GM18873 (cell line): ENCODE results near the gene MAN2B1.
"Not testable (repeated sequence)": the region's sequence is repeated elsewhere in the genome, so short reads cannot be mapped to it uniquely, and the experiment has no call there.

Experiments
- ATAC-seq: cut with Tn5 transposase; IDR thresholded peaks from one replicate; pipeline ENCODE4 v1.9.1; 2021; ENCODE audit warnings: mild to moderate bottlenecking, moderate library complexity, moderate number of reproducible peaks; ENCODE audit not compliant: unreplicated experiment, low FRiP score

MAN2B1 gene

DNA sequence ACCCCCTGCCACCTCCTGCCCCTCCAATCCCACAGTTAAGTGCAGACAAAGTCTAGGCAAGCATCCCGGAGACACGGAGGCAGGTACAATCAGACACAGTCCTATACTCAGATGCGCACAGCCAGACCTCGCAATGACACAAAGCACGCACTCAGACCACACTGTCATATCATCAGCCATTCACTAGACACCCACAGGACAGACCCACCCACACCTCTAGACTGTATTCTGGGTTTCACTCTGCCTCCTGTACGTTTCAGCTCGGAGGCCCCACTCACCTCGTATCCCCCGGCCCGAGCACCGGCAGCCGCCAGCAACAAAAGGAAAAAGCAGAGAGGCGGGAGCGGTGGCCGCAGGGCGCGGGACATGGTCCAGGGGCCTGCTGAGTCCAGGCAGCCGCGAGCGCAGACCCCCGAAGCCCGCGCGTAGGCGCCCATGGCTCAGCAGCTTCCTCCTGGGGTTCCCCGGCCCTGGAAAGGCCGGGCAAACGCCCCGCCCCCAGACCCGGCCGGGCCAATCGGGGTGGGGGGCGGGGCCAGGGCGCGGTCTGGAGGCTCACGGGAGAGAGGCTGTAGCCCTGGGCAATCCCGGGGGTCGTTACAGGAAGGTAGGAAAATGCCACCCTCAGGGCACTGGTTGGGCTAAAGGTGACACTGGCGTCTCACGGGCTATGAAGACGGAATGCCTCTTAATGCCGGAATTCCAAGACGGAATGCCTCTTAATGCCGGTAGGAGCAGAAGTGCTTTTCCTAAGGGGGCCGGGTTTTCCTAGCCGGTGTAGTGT lies at the start of gene MAN2B1, which contains the start of gene WDR83:
Gene MAN2B1 (minus strand): TSS at position 478 of the 784 bp plus-strand sequence. CDS start 41 bp downstream, at position 437.
Gene WDR83 (plus strand): TSS at position 543 of the 784 bp plus-strand sequence. CDS start 2,984 bp downstream, outside the sequence.
- ATAC-seq = no peak

DNA sequence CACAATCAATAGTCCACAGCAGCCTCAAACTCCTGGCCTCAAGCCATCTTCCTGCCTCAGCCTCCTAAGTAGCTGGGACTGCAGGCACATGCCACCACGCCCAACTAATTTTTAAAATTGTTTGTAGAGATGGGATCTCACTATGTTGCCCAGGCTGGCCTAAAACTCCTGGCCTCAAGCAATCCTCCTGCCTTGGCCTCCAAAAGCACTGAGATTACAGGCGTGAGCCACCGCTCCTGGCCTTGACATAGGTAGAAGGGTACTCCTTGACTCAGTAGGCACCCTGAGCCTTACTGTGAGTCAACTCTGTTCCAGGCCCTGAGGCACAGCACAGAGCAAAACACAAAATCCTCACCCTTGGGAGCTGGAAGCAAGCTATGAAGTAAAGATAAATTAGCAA lies 49.4 kb upstream of the MAN2B1 start:
- ATAC-seq = no peak

DNA sequence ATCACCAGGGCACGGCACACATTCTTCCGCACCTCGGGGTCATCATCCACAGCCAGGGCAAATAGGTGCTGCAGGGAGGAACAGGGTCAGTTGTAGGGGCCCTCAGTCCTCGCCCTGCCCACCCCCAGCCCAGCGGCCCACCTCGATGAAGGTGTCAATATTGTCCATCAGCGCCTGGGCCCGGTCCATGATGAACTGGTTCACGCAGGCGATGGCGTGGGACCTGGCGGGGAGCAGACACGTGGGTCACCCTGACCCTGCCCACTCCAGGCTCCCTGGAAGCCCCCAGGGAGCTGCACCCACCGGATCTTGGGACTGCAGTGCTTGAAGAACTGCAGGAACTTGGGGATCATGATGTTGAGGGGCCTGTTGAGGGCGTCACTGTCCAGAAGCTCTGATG lies 48.6 kb upstream of the MAN2B1 start:
- no peak for ATAC-seq

DNA sequence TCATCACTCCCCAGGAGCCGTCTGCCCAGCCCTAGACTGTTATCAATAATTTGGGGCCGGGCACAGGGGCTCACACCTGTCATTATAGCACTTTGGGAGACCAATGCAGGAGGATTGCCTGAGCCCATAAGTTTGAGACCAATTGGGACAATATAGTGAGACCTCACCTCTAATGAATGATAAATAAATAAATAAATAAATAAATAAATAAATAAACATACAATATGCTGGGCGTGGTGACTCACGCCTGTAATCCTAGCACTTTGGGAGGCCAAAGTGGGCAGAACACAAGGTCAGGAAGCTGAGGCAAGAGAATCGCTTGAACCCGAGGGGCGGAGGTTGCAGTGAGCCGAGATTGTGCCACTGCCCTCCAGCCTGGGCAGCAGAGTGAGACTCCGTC lies 46.8 kb upstream of the MAN2B1 start:
- not testable (repeated sequence) for ATAC-seq

DNA sequence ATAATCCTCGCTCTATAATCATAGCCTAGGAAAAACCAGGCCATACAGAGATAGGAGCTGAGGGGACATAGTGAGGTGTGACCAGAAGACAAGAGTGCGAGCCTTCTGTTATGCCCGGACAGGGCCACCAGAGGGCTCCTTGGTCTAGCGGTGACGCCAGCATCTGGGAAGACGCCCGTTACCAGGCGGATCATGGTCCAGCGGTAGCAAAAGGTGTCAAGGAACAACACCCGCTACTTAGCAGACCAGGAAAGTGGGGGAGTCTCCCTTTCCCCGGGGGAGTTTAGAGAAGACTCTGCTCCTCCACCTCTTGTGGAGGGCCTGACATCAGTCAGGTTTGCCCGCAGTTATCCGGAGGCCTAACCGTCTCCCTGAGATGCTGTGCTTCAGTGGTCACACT lies 45.5 kb upstream of the MAN2B1 start:
- not testable (repeated sequence) for ATAC-seq

DNA sequence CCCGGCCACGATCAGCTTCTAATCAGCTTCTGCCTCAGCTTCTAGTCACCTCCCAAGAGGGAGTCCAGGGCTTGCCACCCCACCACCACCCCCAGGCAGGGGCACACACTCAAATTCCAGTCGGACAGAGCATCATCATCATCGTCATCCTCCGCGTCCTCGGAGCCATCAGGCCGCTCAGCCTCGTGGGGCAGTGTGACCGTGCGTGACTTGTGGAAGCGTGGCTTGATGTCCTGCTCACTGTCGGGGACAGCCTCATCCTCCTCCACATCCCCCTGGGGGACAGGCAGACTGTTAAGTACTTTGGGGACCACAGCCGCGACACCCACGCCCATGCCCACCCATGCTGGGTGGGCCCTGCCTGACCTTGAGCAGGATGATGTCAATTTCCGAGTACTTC lies 44.6 kb upstream of the MAN2B1 start:
- no peak for ATAC-seq

DNA sequence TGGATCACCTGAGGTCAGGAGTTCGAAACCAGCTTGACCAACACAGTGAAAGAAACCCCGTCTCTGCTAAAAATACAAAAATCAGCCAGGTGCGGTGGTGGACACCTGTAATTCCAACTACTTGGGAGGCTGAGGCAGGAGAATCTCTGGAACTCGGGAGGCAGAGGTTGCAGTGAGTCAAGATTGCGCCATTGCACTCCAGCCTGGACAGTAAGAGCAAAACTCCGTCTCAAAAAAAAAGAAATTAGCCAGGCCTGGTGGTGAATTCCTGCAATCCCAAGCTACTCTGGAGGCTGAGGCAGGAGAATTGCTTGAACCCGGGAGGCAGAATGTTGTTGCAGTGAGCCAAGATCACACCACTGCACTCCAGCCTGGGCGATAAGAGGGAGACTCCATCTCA lies 42.1 kb upstream of the MAN2B1 start:
- no peak for ATAC-seq

DNA sequence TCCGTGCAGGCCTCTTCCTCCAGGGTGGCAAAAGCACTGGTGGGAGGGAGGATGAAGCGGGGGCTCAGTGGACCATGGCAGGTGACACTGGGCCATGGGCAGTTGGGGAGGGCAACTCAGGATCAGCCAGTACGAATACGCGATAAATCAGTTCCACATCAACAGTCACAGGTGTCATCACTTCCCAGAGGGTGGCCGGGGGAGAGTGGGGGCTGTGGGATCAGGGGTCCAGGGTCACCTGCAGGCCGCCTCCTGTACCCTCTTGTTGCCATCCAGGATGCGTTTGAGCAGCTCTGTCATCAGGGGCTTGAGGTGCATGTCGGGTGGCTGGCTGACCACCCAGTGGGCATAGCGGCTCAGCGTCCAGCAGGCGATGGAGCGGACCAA lies 39.8 kb upstream of the MAN2B1 start:
- ATAC-seq = no peak

DNA sequence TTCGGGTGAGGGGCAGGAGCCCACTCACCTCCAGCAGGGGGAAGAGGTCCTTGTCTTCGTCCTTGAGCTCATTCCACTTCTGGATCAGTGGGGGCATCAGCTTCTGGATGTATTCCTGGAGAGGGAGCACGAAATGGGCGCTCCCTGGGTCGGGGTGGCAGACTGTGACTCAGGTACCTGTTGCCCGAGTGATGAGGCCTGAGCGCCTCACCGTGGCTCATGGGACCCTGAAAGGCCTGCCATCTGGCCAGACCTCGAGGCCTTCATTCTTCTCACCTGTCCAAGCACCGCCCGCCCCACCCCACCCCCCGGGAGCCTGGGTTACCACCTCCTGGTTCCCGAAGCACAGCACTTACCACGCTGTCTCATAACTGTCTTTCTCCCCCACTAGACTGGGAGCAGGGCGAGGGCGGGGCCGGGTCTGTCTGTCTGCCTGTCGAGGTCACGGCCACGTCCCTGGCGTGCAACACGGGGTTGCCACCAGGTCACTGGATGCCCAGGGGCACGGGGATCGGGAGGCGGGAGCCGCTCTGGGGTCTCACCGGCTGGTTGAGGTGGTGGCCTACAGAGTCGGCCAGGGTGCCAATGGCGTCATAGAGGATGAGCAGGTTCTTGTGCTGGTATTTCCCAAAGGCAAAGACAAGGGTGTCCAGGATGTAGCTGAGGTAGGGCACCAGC lies 39.3 kb upstream of the MAN2B1 start:
- no peak for ATAC-seq

DNA sequence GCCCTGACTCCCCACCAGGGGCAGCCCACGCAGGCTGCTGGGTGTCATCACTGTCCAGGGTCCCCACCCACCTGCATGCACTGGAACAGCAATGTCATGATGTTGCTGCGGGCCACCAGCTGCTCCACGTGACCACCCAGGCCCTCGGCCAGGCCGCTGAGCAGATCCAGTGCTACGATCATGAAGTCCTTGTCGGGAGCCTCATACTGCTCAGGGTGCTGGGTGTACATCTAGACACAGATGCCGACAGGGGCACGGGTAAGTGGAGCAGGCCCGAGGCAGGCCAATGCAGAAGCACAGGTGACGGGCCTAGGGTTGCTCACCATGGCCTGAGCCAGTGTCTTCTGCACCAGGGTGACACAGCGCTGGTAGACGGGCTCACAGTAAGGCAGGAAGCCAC lies 38.6 kb upstream of the MAN2B1 start:
- ATAC-seq = no peak

DNA sequence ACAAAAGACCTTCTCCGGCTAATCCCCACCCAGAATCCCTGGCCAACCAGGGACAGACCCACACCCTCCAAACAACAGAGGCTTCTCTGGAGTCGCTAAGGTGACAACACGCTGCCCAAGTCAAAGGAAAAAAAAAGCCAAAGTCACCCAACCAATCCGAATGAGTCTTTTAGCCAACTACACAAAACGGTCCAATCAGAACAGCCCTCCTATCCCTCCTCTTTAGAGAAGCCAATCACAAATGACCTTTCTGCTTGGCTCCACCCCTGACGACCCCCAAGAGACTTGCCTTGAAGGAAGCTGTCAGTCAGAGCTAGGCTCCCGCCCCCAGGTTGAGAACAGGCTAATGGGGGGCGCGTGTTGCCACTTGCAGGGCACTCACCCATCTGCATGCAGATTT lies 36.5 kb upstream of the MAN2B1 start:
- ATAC-seq = no peak

DNA sequence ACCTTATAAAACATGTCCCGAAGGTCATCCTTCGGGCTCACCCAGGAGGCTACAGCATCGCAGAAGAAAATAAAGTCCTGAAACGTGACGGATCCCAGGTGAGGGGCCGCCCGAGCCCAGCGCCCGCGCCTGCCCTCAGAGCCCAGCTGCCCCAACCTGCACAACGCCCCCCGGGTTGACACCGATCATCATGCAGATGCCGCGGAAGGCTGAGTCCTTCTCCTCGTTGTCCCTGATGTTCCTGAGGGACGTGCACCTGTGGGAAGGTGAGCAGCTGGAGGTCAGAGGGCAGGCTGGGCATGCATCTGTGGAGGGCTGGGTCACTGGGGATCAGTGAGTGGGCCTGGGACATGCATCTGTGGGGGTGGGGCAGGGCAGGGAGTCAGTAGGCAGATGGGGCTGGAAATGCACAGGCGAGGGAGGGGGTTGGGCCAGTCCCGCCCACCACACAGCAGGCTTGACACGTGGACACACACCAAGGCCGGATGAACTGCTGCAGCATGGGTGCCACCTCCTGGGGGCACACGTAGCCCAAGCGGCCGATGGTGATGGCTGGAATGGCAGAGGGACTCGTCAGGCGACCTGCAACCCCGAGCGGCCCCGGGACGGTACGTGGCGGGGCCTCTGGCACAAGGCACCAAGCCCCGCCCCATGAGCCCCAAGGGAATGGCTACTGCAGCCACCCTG lies 35.2 kb upstream of the MAN2B1 start:
- no peak for ATAC-seq

DNA sequence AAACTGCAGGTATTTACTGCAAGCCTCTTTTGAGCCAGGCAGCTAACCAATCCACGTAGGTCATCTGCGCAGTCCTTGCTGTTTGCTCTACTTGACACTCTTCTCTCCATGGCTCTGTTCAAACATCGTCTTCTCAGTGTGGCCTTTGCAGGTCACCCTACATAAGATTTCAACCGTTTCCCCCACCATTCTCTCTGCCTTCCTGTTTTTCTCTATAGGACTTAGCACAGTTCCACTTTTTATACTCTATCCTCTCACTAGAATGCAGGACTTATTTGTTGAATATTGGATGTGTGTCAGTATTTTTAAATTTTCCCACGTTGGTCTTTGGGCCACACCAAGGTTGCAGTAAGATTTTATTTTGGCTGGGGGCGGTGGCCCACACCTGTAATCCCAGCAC lies 31.6 kb upstream of the MAN2B1 start:
- no peak for ATAC-seq

DNA sequence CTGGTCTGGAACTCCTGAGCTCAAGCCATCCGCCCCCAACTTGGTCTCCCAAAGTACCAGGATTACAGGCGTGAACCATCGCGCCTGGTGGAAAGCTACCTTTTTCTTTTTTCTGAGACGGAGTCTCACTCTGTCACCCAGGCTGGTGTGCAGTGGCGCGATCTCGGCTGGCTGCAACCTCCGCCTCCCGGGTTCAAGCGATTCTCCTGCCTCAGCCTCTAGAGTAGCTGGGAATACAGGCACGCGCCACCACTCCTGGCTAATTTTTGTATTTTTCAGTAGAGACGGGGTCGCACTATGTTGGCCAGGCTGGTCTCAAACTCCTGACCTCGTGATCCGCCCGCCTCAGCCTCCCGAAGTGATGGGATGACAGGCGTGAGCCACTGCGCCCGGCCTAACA lies 30.9 kb upstream of the MAN2B1 start:
- ATAC-seq = not testable (repeated sequence)

DNA sequence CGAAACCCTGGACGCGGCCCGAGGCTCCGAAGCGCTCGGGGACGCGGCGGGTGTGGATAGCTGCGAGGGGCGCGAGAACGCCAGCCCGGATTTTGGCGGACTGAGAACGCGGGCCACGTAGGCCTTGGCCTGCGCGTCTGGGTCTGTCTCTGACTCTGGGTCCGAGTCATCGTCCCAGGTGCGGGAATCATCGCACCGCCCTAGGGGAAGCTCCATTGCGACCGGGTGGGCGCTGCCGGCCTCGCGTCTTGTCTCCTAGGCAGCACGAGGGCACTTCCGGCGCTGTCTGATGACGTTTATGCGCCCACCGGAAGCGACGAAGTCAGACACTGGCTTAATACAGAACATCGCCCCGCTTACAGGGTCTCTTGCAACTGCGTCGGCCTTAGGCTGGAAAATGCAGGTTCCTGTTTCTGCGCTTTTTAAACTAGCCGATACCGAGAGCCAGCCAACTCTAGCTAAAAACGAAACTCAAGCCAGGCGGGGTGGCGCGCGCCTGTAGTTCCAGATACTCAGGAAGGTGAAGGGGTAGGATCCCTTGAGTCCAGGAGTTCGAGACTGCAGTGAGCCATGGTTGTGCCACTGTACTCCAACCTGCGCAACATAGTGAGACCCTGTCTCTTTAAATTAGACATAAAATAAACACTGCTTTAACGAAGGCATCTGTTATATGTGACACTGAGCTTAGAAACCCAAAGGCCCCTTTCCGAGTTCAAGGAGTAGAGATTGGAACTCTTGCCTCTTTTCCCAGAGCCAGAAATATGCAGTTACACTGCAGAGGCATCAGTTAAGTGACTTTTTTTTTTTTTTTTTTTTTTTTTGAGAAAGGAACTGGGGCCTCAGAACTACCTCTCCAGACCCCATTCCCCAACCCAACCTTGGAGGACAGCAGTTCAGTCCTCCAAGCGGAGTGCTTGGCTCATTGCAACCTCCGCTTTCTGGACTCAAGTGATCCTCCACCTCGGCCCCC lies 30.1 kb upstream of the MAN2B1 start, which contains the start of gene FBXW9:
Gene FBXW9 (minus strand): TSS at position 266 of the 970 bp plus-strand sequence. CDS start 50 bp downstream, at position 216.
- ATAC-seq = peak; percentile 72

DNA sequence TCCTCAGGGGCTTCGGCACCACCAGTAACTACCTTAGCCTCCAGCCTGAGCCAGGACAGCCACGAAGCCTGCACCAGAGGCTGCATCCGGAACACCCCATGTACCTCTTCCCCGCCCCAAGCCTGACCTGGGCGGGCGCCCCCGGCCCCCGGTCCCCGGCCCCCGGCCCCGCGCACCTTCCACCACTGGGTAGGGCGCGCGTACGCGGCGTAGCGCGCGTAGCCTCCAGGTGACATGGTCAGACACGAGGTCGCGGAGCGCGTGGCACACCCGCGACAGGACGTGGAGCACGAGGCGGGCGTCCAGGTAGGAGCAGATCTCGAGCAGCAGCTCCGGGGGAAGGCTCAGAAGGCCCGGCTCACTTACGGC lies 29.4 kb upstream of the MAN2B1 start:
- no peak for ATAC-seq

DNA sequence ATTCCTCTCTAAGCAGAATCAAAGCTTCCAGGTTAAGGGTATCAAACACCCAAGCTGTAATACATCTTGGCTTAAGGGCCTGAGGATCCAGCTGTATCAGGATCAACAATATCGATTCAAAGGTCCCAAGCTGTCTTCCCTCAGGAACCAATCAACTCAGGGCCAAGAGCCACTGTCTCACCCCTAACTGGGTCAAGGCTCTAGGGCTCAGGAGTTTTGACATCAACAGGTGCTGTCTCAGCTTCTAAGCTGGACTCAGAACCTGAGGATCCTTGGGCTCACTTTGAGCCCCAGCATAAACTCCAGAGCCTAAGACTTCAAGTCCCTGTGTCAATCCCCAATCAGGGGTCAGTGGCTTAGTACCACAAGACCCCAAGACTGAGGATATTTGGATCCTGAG lies 29.0 kb upstream of the MAN2B1 start:
- no peak for ATAC-seq

DNA sequence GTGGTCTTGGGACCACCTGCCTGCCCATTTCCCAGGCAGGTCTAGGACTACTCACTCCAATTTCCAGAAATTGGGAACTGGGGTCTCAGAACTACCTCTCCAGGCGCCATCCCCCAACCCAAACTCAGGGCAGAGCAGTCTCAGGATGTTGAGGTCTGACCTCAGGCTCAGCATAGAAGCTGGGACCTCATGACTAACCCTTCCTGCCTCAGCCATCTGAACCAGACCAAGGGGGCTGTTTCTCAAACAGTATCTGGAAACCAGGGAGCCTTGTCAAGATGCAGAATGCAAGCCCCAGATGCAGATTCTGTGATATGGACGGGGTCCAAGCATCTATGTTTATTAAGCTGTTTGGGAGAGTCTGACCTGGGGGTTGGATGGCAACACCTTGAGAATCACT lies 28.6 kb upstream of the MAN2B1 start:
- no peak for ATAC-seq

DNA sequence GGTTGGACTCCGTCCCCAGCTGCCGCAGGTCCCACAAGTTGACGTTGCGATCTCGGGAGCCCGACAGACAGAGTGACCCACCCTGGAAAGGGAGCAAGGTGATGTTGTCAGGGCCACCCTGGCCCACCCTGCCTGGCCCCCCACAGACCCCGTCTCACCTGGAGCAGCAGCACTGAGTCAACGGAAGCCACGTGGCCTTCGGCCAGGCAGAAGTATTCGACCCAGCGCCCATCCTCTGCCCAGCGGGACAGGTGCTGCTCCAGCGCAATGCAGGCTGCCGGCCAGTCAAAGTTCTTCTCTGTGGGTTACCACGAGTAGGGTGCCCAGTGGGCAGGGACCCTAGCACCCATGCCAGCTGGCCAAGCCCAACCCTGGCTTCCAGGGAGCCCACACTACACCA lies 28.1 kb upstream of the MAN2B1 start:
- ATAC-seq = no peak

DNA sequence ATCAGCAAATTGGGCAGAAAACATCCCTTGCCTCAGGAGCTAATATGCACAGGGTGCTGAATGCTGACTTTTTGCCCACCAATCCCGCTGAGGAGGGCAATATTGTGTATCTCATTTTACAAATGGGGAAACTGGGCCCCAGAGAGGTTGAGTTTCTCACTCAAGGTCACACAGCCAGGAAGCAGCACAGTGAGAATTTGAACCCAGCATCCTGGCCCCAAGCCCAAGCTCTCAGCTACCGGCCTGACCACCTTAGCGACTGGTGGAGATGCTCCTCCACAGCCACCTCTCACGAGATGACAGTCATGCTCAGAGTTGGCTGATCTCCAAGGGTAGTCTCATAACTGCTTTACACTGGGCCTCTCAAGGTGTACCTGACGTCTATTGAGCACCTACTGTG lies 26.4 kb upstream of the MAN2B1 start:
- ATAC-seq = no peak
